Testis (tissue), 3 donors: ENCODE data around the gene CCDC158. TPM values are rescaled to one million over a fixed set of nuclear protein-coding genes. Genes with fewer than 3 reads are reported as not detected.
"Not testable (repeated sequence)": the region's sequence is repeated elsewhere in the genome, so short reads cannot be mapped to it uniquely, and the experiment has no call there.

Experiments
- DNase-seq: peaks from one replicate; pipeline ENCODE4 v3.0.0-alpha.2; 2019
- H3K27ac ChIP-seq, 2 donors: fragments of 200-600 bp; sonication (generic); one replicate each; pipeline ENCODE4 v1.5.1; 2019
- H3K27me3 ChIP-seq: fragments of 200-600 bp; sonication (generic); one replicate; pipeline ENCODE4 v1.5.1; 2019
- H3K36me3 ChIP-seq: fragments of 200-600 bp; sonication (generic); one replicate; pipeline ENCODE4 v1.5.1; 2017; ENCODE audit warnings: low read depth; ENCODE audit errors: missing control alignments
- H3K4me1 ChIP-seq: fragments of 200-600 bp; sonication (generic); one replicate; pipeline ENCODE4 v1.5.1; 2019
- H3K4me3 ChIP-seq, 2 donors: fragments of 200-600 bp; sonication (generic); one replicate each; pipeline ENCODE4 v1.5.1; 2017 to 2019
- H3K9me3 ChIP-seq: fragments of 200-600 bp; sonication (generic); one replicate; pipeline ENCODE4 v1.5.1; 2017
- CTCF ChIP-seq, 3 experiments: fragments of 450-650 bp in 2 of 3; fragments of 200-600 bp in 1 of 3; sonication (generic) in 1 of 3; IDR thresholded peaks; one replicate each; pipeline ENCODE4 v1.5.1; 2016 to 2019; ENCODE audit warnings: antibody characterized with exemption in 3 of 3, mild to moderate bottlenecking in 2 of 3, moderate library complexity in 1 of 3
- POLR2A ChIP-seq: fragments of 450-650 bp; IDR thresholded peaks from one replicate; pipeline ENCODE4 v1.6.1; 2017; ENCODE audit warnings: antibody characterized with exemption, mild to moderate bottlenecking, moderate library complexity
- WGBS, 2 donors: methylation state at CpG; one replicate each; pipeline ENCODE4 v1.1.5; 2018; 5-methylcytosine and 5-hydroxymethylcytosine counted together
- intact Hi-C: fragments of 100-400 bp; cut with DNase I; formaldehyde crosslinking; loops from one replicate; pipeline ENCODE4 v1.15.1; 2023; ENCODE audit warnings: low total_unique reads
- polyA plus RNA-seq: library from polyadenylated mRNA; stranded (reverse); fragments of 350-450 nt; fragmentation: Illumina TruSeq; extraction: RNeasy Lipid Tissue Mini Kit (QIAGEN cat#74804); gene quantifications from one replicate; pipeline ENCODE4 v1.2.3, GENCODE V29; 2014; ENCODE audit warnings: low read depth, low replicate concordance; ENCODE audit not compliant: insufficient read depth
- total RNA-seq, 2 donors: library from RNA; depleted of rRNA; stranded (reverse); fragments of >200 nt; gene quantifications; one replicate each; pipeline ENCODE4 v1.2.3, GENCODE V29; 2016

CCDC158 gene
- total and polyA plus RNA-seq, 3 donors from 2014 or later: 20.0 to 51.9 (median 39.2) TPM

GRCh38 chr4:76365636-76366035, 55.3 kb downstream of the CCDC158 start:
- Histone ChIP-seq H3K4me1 (no peaks in the 10 kb centered on the region), H3K27ac (no peak overlapping the region), H3K9me3 (no peaks in the 10 kb centered on the region), H3K36me3 (no peaks in the 10 kb centered on the region), H3K27me3 (no peaks in the 10 kb centered on the region), H3K4me3 (no peak overlapping the region)
- WGBS, 2 donors: 84 to 86% methylated on average over 3 of the region's 3 CpGs
- no peak for TF ChIP-seq POLR2A
- TF ChIP-seq CTCF (IDR thresholded peaks at IDR 0.05): no peak
- DNase-seq: no peak
- intact Hi-C loops: no loop called here

DNA sequence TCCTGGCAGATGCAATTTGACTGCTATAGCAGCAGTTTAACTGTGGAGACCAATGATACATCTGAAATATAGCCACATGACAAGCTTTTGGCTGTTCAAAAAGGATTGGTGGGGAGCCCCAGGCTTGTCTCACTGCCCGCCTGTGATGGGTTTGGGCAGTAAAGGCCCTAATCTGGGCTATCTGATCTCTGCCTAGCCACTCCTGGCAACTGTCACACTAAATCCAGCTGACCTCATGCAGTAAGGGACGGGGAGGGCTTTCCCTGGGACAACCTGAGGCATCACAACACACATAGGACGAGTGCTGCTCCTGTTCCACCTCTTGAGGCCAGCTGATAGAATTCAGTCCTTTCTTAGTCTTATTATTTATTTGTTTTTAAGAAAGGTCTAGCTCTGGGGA, 56.2 kb downstream of the CCDC158 start:
- 86 to 93% methylated on average over 3 of the region's 3 CpGs for WGBS, 2 donors
- TF ChIP-seq CTCF (IDR thresholded peaks at IDR 0.05): no peak
- Histone ChIP-seq H3K27ac (no peak overlapping the region), H3K36me3 (no peaks in the 10 kb centered on the region), H3K27me3 (no peaks in the 10 kb centered on the region), H3K9me3 (no peaks in the 10 kb centered on the region), H3K4me3 (no peak overlapping the region), H3K4me1 (no peaks in the 10 kb centered on the region)
- intact Hi-C loops: no loop called here
- no peak for DNase-seq

DNA sequence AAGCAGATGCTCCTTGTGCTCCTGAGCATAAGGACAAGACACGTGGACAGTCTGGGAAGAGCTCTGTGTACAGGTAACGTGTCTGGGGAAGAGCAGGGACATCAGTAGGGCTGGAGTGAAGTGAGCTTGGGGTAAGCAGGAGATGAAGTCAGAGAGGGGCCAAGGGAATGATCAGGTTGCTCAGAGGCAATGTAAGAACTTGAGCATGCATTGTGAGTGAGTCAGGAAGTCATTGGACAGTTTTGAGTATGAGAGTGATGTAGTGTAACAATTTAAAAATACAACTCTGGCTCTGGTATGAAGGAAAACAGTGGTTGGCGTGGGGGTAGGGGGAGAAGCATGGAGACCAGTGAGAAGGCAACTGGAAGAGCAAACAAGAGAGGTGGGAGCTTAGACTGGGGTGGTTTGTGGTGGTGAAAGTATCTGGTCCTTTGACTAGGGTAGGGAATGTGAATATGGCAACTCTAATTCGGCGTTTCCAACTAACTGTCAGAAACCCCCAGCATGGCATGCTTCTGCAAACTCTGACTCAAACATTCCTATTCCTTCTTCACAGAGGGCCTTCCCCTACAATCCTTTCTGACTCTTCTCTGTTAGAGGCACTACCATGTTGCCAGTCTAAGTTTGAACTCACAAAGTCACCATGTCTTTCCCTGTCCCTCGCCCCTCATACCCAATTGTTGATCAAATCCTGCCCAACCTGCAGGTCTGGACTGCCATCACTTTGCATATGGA, 57.2 kb downstream of the CCDC158 start:
- no peaks in the 10 kb centered on the region for H3K36me3 ChIP-seq
- no peak for DNase-seq
- H3K9me3 ChIP-seq: no peaks in the 10 kb centered on the region
- no peak overlapping the region for H3K27ac ChIP-seq
- TF ChIP-seq CTCF (IDR thresholded peaks at IDR 0.05) (no peak), POLR2A (no peak)
- intact Hi-C loops: no loop called here
- WGBS, 2 donors: 87% methylated on average over 6 of the region's 6 CpGs
- H3K27me3 ChIP-seq: no peaks in the 10 kb centered on the region
- H3K4me1 ChIP-seq: no peaks in the 10 kb centered on the region
- no peak overlapping the region for H3K4me3 ChIP-seq

DNA sequence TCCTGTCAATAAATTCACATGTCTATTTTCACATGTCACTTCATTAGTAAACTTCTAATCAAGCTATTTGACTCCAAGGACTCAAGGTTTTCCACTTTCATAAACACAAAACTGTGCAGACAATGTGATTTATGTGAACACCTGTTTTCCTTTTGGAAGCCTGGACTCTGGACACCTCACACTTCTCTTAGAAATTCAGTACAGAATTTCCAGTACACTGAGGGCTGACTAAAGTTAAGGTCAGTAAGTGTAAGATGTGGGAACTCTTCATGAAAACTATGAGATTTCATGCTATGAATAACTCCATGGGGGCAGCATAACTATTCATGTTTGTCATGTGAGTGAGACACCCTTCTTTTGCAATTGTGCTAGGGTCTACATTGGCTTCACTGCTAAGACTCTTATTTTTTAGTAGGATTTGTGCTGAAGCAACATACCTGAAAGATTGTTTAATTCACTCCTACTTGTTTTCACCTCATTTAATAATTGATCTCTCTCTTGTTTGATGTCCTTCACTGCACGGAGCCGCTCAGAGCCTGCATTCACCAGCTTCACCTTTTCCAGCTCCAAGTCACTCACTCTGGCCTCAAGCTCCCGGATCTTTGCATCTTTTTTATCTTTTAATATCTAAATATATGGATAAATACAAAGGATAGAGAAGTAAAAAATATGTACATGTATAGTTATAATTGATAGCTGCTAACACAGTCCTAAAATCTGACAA, 59.1 kb downstream of the CCDC158 start:
- no peak for TF ChIP-seq POLR2A
- TF ChIP-seq CTCF (IDR thresholded peaks at IDR 0.05): no peak
- no peaks in the 10 kb centered on the region for H3K36me3 ChIP-seq
- no peak overlapping the region for H3K27ac ChIP-seq
- no peaks in the 10 kb centered on the region for H3K9me3 ChIP-seq
- no peaks in the 10 kb centered on the region for H3K27me3 ChIP-seq
- no peak for DNase-seq
- intact Hi-C loops: no loop called here
- no peaks in the 10 kb centered on the region for H3K4me1 ChIP-seq
- 83 to 84% methylated on average over 3 of the region's 3 CpGs for WGBS, 2 donors
- H3K4me3 ChIP-seq: no peak overlapping the region

- H3K27me3 ChIP-seq, H3K27ac ChIP-seq, DNase-seq, H3K4me1 ChIP-seq, H3K9me3 ChIP-seq, H3K4me3 ChIP-seq, H3K36me3 ChIP-seq, intact Hi-C loops: not testable (repeated sequence)
These were observed 61.0 kb downstream of the CCDC158 start for GRCh38 chr4:76359881-76360466.
